Measurements from ENCODE around the gene PPP1R3G. TPM values are rescaled to one million over a fixed set of nuclear protein-coding genes. Genes with fewer than 3 reads are reported as not detected.

Gene PPP1R3G
- total and polyA plus RNA-seq, 2 of the 13 experiments (the other 11 are each of a cell fraction or from before 2014, with no cell fraction given), result 1.2 to 1.3 TPM

GRCh38 chr6:5121479-5121878 is 36.3 kb downstream of the PPP1R3G start (continued):
- no peak for TF ChIP-seq ZNF281 (CRISPR knock-in tag; IDR thresholded peaks at IDR 0.05; ENCODE audit: borderline replicate concordance)
- no peak for TF ChIP-seq HOXA9 (CRISPR knock-in tag; IDR thresholded peaks at IDR 0.05; ENCODE audit: borderline replicate concordance)
- TF ChIP-seq CREBL2 (CRISPR knock-in tag; IDR thresholded peaks at IDR 0.05; ENCODE audit: borderline replicate concordance), result no peak
- 0 out of 2 replicates have a peak, but pooled peaks have one; percentile 51 for TF ChIP-seq ZBTB37 (CRISPR knock-in tag; IDR thresholded peaks at IDR 0.05)
- TF ChIP-seq RBM22 (optimal IDR thresholded peaks at IDR 0.05; ENCODE audit: low read length), result peak; percentile 38
- TF ChIP-seq PRDM4 (CRISPR knock-in tag; IDR thresholded peaks at IDR 0.05; ENCODE audit: borderline replicate concordance), result no peak
- TF ChIP-seq ATF5 (CRISPR knock-in tag; IDR thresholded peaks at IDR 0.05; ENCODE audit: low read depth), result no peak
- TF ChIP-seq MLX (CRISPR knock-in tag; IDR thresholded peaks at IDR 0.05), result no peak
- TF ChIP-seq FOXO4 (CRISPR knock-in tag; conservative IDR thresholded peaks at IDR 0.05), result no peak
- no peak for TF ChIP-seq ZNF713 (CRISPR knock-in tag; IDR thresholded peaks at IDR 0.05)
- TF ChIP-seq ZNF782 (CRISPR knock-in tag; IDR thresholded peaks at IDR 0.05; ENCODE audit: borderline replicate concordance), result no peak
- TF ChIP-seq HNRNPL (IDR thresholded peaks at IDR 0.05; ENCODE audit: low read depth, low read length), result 0 out of 2 replicates have a peak, but pooled peaks have one; percentile 18
- TF ChIP-seq FOXJ3 (CRISPR knock-in tag; IDR thresholded peaks at IDR 0.05; ENCODE audit: borderline replicate concordance), result no peak
- TF ChIP-seq SMAD1 (CRISPR knock-in tag; IDR thresholded peaks at IDR 0.05; ENCODE audit: borderline replicate concordance, low read depth), result peak; percentile 52; the same call in 1 of the 2 replicates
- no peak for TF ChIP-seq ZNF761 (CRISPR knock-in tag; conservative IDR thresholded peaks at IDR 0.05)
- no peak for TF ChIP-seq ZNF678 (CRISPR knock-in tag; IDR thresholded peaks at IDR 0.05)
- TF ChIP-seq BRD4 (CRISPR knock-in tag; IDR thresholded peaks at IDR 0.05), result no peak
- TF ChIP-seq MEIS2 (CRISPR knock-in tag; IDR thresholded peaks at IDR 0.05), result no peak
